Lower leg skin (tissue), 4 donors: ENCODE results near the gene SYT1. TPM values are rescaled to one million over a fixed set of nuclear protein-coding genes. Genes with fewer than 3 reads are reported as not detected.
"Not testable (repeated sequence)": the region's sequence is repeated elsewhere in the genome, so short reads cannot be mapped to it uniquely, and the experiment has no call there.

ENCODE experiments used
- DNase-seq, 2 donors: peaks; one replicate each; pipeline ENCODE4 v3.0.0-alpha.2; 2019; ENCODE audit warnings: low spot score in 2 of 2
- H3K4me3 ChIP-seq: fragments of 200-600 bp; sonication (generic); 2 replicates; pipeline ENCODE4 v1.5.1; 2017; ENCODE audit warnings: mild to moderate bottlenecking, low read depth; ENCODE audit not compliant: poor library complexity, severe bottlenecking
- POLR2A ChIP-seq, 2 donors: fragments of 450-650 bp; IDR thresholded peaks; one replicate each; pipeline ENCODE4 v1.6.1; 2016 to 2017; ENCODE audit warnings: antibody characterized with exemption in 2 of 2, mild to moderate bottlenecking in 1 of 2, moderate library complexity in 1 of 2
- WGBS, 2 donors: methylation state at CpG; one replicate each; pipeline ENCODE4 v1.1.5; 2018; 5-methylcytosine and 5-hydroxymethylcytosine counted together
- intact Hi-C: fragments of 100-400 bp; cut with DNase I; formaldehyde crosslinking; loops from one replicate; pipeline ENCODE4 v1.15.0; 2023; ENCODE audit warnings: low total_unique reads
- total RNA-seq, 4 donors: library from RNA; depleted of rRNA; stranded (reverse); fragments of >200 nt; gene quantifications; one replicate each; pipeline ENCODE4 v1.1.0, GENCODE V29; 2016
- TF ChIP-seq, protein P1 (sequence below), 3 donors: fragments of 450-650 bp; IDR thresholded peaks; one replicate each; pipeline ENCODE4 v1.5.1; 2016; ENCODE audit warnings: antibody characterized with exemption in 3 of 3, mild to moderate bottlenecking in 3 of 3, moderate library complexity in 2 of 3

SYT1 gene
- total RNA-seq, 4 donors from 2014 or later, result 0.15 to 0.49 (median 0.29) TPM

DNA sequence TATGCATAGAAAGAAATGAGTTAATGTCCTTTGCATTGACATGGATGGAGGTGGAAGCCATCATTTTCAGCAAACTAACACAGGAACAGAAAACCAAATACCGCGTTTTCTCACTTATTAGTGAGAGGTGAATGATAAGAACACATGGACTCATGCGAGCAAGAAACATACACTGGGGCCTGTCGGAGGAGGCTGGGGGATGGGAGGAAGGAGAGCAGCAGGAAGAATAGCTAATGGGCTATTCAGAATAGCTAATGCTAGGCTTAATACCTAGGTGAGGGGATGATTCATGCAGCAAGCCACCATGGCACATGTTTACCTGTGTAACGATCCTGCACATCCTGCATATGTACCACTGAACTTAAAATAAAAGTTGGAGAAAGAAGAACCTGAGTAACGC lies 29.1 kb upstream of the SYT1 start:
- H3K4me3 ChIP-seq, result no peak overlapping the region
- 90 to 92% methylated on average over 6 of the region's 6 CpGs for WGBS, 2 donors
- intact Hi-C loops, result no loop called here
- TF ChIP-seq POLR2A (IDR thresholded peaks at IDR 0.05), result no peak
- TF ChIP-seq, protein P1, sequence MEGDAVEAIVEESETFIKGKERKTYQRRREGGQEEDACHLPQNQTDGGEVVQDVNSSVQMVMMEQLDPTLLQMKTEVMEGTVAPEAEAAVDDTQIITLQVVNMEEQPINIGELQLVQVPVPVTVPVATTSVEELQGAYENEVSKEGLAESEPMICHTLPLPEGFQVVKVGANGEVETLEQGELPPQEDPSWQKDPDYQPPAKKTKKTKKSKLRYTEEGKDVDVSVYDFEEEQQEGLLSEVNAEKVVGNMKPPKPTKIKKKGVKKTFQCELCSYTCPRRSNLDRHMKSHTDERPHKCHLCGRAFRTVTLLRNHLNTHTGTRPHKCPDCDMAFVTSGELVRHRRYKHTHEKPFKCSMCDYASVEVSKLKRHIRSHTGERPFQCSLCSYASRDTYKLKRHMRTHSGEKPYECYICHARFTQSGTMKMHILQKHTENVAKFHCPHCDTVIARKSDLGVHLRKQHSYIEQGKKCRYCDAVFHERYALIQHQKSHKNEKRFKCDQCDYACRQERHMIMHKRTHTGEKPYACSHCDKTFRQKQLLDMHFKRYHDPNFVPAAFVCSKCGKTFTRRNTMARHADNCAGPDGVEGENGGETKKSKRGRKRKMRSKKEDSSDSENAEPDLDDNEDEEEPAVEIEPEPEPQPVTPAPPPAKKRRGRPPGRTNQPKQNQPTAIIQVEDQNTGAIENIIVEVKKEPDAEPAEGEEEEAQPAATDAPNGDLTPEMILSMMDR (IDR thresholded peaks at IDR 0.05), result no peak
- DNase-seq, result no peak

- 86 to 88% methylated on average over 7 of the region's 7 CpGs for WGBS, 2 donors
- H3K4me3 ChIP-seq, DNase-seq, intact Hi-C loops: not testable (repeated sequence)
Measured at GRCh38 chr12:78840518-78841019, 24.0 kb upstream of the SYT1 start.

- no peak for DNase-seq
- intact Hi-C loops, result no loop called here
- TF ChIP-seq, protein P1 (IDR thresholded peaks at IDR 0.05), result no peak
- no peak for TF ChIP-seq POLR2A (IDR thresholded peaks at IDR 0.05)
- no peak overlapping the region for H3K4me3 ChIP-seq
Measured at GRCh38 chr12:78853231-78853630, 11.3 kb upstream of the SYT1 start.

- peak overlapping the region; percentile 10 for H3K4me3 ChIP-seq
- 1 to 2% methylated on average over 41 of the region's 41 CpGs for WGBS, 2 donors
- intact Hi-C loops, result no loop called here
- TF ChIP-seq, protein P1 (IDR thresholded peaks at IDR 0.05), result no peak
- no peak for TF ChIP-seq POLR2A (IDR thresholded peaks at IDR 0.05)
- peak in 1 of 2 donors; percentile 85 for DNase-seq
Measured at GRCh38 chr12:78863482-78864402, 832 bp upstream of the SYT1 start.

GRCh38 chr12:78864870-78865463 lies 393 bp downstream of the SYT1 start:
- intact Hi-C loops, result no loop called here
- no peak overlapping the region for H3K4me3 ChIP-seq
- TF ChIP-seq, protein P1 (IDR thresholded peaks at IDR 0.05), result no peak
- TF ChIP-seq POLR2A (IDR thresholded peaks at IDR 0.05), result no peak
- no peak for DNase-seq
- WGBS, 2 donors, result 3% methylated on average over 29 to 30 of the region's 32 CpGs

- TF ChIP-seq POLR2A (IDR thresholded peaks at IDR 0.05), result no peak
- TF ChIP-seq, protein P1 (IDR thresholded peaks at IDR 0.05), result no peak
- WGBS, 2 donors, result 11 to 23% methylated on average over 5 of the region's 5 CpGs
- no peak for DNase-seq
- no peak overlapping the region for H3K4me3 ChIP-seq
- intact Hi-C loops, result no loop called here
Measured at GRCh38 chr12:78865516-78865915, 942 bp downstream of the SYT1 start.
